Calu3 (cell line): Measurements from ENCODE around the gene BCKDHB. TPM values are rescaled to one million over a fixed set of nuclear protein-coding genes. Genes with fewer than 3 reads are reported as not detected.

Experiments used
- BruUV-seq: library from RNA; stranded (reverse); fragments of 400-500 nt; replicated peaks from 2 replicates; lab custom pipeline; 2021; lab: Mats Ljungman, UMichigan
- CTCF ChIA-PET: fragments of 300-600 bp; sonication (Branson Sonifier 250); formaldehyde crosslinking; loops from one replicate; lab custom pipeline; 2022; ENCODE audit warnings: antibody characterized with exemption; lab: Charles Lee
- DNase-seq: peaks from one replicate; pipeline ENCODE4 v3.0.0; 2022
- H3K27ac Mint-ChIP-seq: one replicate; pipeline ENCODE4 v1.8.0; 2022; ENCODE audit warnings: mixed read lengths; ENCODE audit not compliant: unreplicated experiment
- H3K27me3 Mint-ChIP-seq: one replicate; pipeline ENCODE4 v1.8.0; 2022; ENCODE audit warnings: mixed read lengths; ENCODE audit not compliant: unreplicated experiment
- H3K36me3 Mint-ChIP-seq: one replicate; pipeline ENCODE4 v1.8.0; 2022; ENCODE audit warnings: mild to moderate bottlenecking, moderate library complexity, mixed read lengths; ENCODE audit not compliant: insufficient read depth, unreplicated experiment
- H3K4me1 Mint-ChIP-seq: one replicate; pipeline ENCODE4 v1.8.0; 2022; ENCODE audit warnings: mild to moderate bottlenecking, low read depth, mixed read lengths; ENCODE audit not compliant: unreplicated experiment
- H3K4me3 Mint-ChIP-seq: one replicate; pipeline ENCODE4 v1.8.0; 2022; ENCODE audit warnings: mild to moderate bottlenecking, low read depth, moderate library complexity, mixed read lengths; ENCODE audit not compliant: unreplicated experiment
- H3K9me3 Mint-ChIP-seq: one replicate; pipeline ENCODE4 v1.8.0; 2022; ENCODE audit warnings: low read depth, mixed read lengths; ENCODE audit not compliant: unreplicated experiment
- CTCF ChIP-seq: fragments of 200-600 bp; IDR thresholded peaks from one replicate; pipeline ENCODE4 v1.8.0; 2022; ENCODE audit warnings: antibody characterized with exemption; ENCODE audit not compliant: unreplicated experiment
- intact Hi-C: fragments of 100-400 bp; cut with micrococcal nuclease; formaldehyde crosslinking; loops from one replicate; pipeline ENCODE4 v1.10.0; 2022; ENCODE audit not compliant: unreplicated experiment
- total RNA-seq: library from RNA; stranded (reverse); gene quantifications from 2 replicates; pipeline ENCODE4 v1.2.3, GENCODE V29; 2022

BCKDHB gene
- total RNA-seq, 1 experiment from 2014 or later: 24.9 TPM

- no peak for TF ChIP-seq CTCF
- intact Hi-C loops: no loop called here
- BruUV-seq: no TSS peak
- H3K27ac Mint-ChIP-seq: no peak overlapping the region
- H3K4me3 Mint-ChIP-seq: no peak overlapping the region
- CTCF ChIA-PET: no interaction called here
- H3K27me3 Mint-ChIP-seq: no peaks in the 10 kb centered on the region
- no peak for DNase-seq
- no peaks in the 10 kb centered on the region for H3K36me3 Mint-ChIP-seq
- no peaks in the 10 kb centered on the region for H3K4me1 Mint-ChIP-seq
- H3K9me3 Mint-ChIP-seq: peaks cover 3% of the 10 kb centered on the region
These were observed 210.3 kb downstream of the BCKDHB start for GRCh38 chr6:80316686-80317231.

- CTCF ChIA-PET: no interaction called here
- TF ChIP-seq CTCF: no peak
- Mint-ChIP-seq H3K27me3 (no peaks in the 10 kb centered on the region), H3K4me1 (no peaks in the 10 kb centered on the region), H3K36me3 (no peaks in the 10 kb centered on the region), H3K9me3 (no peaks in the 10 kb centered on the region), H3K4me3 (no peak overlapping the region), H3K27ac (no peak overlapping the region)
- intact Hi-C loops: no loop called here
- DNase-seq: no peak
- BruUV-seq: no TSS peak
These were observed 212.7 kb downstream of the BCKDHB start for GRCh38 chr6:80319196-80319595.

- no peak for TF ChIP-seq CTCF
- intact Hi-C loops: no loop called here
- no peaks in the 10 kb centered on the region for H3K36me3 Mint-ChIP-seq
- CTCF ChIA-PET: no interaction called here
- H3K9me3 Mint-ChIP-seq: no peaks in the 10 kb centered on the region
- H3K27ac Mint-ChIP-seq: no peak overlapping the region
- no peak overlapping the region for H3K4me3 Mint-ChIP-seq
- no peaks in the 10 kb centered on the region for H3K4me1 Mint-ChIP-seq
- H3K27me3 Mint-ChIP-seq: no peaks in the 10 kb centered on the region
- no peak for DNase-seq
- no TSS peak for BruUV-seq
These were observed 214.5 kb downstream of the BCKDHB start for GRCh38 chr6:80321011-80321410.

- CTCF ChIA-PET: no interaction called here
- no peaks in the 10 kb centered on the region for H3K9me3 Mint-ChIP-seq
- intact Hi-C loops: no loop called here
- DNase-seq: no peak
- no TSS peak for BruUV-seq
- no peaks in the 10 kb centered on the region for H3K4me1 Mint-ChIP-seq
- TF ChIP-seq CTCF: no peak
- no peak overlapping the region for H3K4me3 Mint-ChIP-seq
- no peaks in the 10 kb centered on the region for H3K36me3 Mint-ChIP-seq
- H3K27me3 Mint-ChIP-seq: no peaks in the 10 kb centered on the region
- no peak overlapping the region for H3K27ac Mint-ChIP-seq
These were observed 219.3 kb downstream of the BCKDHB start for GRCh38 chr6:80325742-80326141.
